Cardiac septum (tissue), 1 donor: Measurements from ENCODE around the gene TKT. TPM values are rescaled to one million over a fixed set of nuclear protein-coding genes. Genes with fewer than 3 reads are reported as not detected.

Experiments used
- DNase-seq: peaks from one replicate; pipeline ENCODE4 v3.0.0-alpha.2; 2020; ENCODE audit warnings: low spot score
- intact Hi-C: fragments of 100-400 bp; cut with DNase I; formaldehyde crosslinking; loops from one replicate; pipeline ENCODE4 v1.14.0; 2022
- total RNA-seq: library from RNA; stranded (reverse); fragmentation: NEBNext Ultra II Directional; extraction: Animal tissue kit (Norgen Biotek cat#: 25700); gene quantifications from one replicate; pipeline ENCODE4 v1.2.1, GENCODE V29; 2021
- donor health status: DM: no; HTN: no; CAD: no.

The TKT gene
- total RNA-seq, 1 donor from 2014 or later, result 34.6 TPM

DNA sequence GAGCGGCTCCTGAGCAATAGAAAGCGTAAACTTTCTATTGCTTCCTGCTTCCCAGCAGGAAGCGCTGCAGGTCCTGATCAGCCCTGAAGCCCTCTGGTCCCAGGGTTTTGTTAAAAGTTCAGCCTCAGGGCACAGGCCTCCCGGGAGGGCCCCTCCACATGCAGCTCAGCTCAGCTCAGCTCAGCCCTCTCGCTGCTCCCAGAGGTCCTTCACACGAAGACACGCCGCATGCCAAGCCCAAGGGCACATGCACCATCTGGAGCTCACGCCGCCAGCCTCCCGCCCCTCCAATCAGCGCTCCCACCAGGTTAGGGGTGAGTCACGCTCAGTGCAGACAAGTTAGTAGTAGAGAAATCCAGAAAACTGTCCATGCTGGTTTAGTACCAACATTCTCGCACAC is 12.7 kb downstream of the TKT start:
- intact Hi-C loops, result no loop called here
- no peak for DNase-seq

DNA sequence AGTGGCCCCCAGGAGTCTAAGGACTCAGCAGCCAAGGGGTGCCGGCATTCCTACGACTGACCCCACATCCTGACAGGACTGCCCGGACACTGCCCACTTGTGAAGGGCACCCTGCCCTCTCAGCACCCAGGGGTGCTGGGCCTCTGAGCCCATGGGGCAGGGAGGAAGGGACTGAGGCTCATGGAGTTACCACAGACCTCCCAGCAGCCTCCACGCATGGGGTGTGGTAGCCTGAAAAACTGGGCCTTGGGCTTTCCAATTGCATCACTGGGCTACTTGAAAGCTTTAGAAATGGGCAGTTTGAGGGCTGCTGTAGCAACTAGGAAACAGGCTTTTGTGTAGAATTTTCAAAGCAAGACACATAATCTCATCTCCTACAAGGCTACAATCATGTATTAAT is 13.2 kb downstream of the TKT start:
- intact Hi-C loops, result no loop called here
- DNase-seq, result no peak

DNA sequence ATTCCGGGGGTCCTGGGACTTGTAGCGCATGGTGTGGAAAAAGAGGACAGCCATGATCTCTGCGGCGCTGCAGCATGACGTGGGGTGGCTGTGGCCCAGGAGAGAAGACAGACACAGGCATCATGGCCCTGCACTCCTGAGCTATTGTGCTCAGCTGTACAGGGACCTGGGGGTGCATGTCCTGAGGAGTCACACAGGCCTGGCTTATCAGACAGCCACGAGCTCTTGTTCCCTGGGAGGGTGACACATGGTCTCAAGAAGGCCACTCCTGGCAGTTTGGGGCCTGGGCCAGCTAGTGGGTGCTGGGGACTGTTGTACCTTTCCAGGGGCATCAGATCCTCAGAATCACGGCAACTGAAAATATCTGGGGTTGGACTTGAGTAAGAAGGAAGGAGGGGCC is 13.7 kb downstream of the TKT start:
- no peak for DNase-seq
- intact Hi-C loops, result no loop called here

DNA sequence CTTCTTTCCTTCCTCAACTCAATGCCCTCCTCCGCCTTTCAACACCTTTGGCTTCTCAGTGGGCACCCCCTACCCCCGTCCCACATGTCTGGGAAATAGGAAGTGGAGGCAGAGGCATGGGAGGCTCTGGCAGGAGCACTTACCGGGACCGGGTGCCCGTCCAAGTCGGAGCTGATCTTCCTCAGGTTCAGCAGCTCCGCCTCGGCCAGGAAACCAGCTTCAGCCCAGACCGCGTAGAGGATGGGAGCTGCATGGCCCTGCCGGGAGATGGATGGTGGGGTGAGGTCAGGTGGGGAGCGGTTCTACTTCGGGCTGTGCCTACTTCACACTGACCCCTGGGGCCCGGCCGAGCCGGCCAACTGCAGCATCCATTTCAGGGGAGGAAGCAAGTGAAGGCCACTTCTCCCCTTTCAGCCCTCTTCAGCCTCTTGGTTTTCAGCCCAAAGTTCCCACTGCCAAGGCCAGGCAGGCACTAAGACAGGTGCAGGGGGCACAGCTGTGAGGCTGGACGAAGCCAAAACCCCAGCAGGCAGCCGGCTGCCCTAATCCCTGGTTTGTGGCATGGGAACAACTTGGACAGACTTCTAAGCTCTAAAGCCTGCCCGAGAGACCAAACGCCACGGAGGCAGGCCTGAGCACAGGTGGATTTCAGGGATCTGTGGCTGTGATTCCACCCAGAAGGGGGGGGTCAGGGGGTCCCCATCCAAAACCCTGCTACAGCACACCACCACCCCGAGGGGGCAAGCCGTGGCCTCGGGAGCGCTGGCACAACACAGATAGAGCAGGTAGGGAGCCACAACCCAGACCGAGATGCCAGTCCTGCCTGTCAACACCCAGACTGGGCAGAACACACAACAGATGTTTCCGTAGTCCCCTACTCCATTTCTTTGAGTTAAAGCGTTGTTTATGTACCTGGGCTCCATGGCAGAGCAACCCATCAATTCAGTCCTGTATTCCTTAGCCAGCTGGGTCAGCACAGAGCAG is 14.5 kb downstream of the TKT start:
- DNase-seq, result no peak
- intact Hi-C loops, result no loop called here

DNA sequence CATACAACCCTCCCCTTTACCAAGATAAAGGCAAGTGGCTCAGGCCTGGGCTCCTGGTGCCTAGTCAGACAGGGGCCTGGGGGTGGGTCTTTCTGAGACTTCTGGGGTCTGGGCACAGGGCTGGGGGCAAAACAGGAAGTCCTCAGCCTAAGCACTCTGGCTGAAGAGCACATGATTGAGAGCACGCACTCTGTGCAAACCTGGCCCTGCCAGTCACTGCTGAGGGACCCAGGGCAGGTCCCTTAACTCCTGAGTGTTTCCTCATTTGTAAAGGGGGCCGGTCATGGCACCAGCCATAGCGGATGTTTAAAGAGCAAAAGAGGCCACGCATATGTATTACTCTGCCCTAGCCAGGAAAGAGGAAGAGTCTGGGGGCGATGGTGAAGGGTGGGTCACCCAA is 16.0 kb downstream of the TKT start:
- intact Hi-C loops, result no loop called here
- DNase-seq, result no peak

DNA sequence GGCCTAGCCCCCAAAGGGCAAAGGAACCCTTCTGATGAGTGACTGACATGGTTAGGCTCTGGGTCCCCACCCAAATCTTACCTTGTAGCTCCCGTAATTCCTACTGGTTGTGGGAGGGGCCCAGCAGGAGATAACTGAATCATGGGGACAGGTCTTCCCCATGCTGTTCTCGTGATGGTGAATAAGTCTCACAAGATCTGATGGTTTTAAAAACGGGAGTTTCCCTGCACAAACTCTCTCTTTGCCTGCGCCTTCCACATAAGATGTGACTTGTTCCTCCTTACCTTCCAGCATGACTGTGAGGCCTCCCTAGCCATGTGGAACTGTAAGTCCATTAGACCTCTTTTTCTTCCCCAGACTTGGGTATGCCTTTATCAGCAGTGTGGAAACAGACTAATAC is 16.9 kb downstream of the TKT start:
- intact Hi-C loops, result no loop called here
- no peak for DNase-seq

DNA sequence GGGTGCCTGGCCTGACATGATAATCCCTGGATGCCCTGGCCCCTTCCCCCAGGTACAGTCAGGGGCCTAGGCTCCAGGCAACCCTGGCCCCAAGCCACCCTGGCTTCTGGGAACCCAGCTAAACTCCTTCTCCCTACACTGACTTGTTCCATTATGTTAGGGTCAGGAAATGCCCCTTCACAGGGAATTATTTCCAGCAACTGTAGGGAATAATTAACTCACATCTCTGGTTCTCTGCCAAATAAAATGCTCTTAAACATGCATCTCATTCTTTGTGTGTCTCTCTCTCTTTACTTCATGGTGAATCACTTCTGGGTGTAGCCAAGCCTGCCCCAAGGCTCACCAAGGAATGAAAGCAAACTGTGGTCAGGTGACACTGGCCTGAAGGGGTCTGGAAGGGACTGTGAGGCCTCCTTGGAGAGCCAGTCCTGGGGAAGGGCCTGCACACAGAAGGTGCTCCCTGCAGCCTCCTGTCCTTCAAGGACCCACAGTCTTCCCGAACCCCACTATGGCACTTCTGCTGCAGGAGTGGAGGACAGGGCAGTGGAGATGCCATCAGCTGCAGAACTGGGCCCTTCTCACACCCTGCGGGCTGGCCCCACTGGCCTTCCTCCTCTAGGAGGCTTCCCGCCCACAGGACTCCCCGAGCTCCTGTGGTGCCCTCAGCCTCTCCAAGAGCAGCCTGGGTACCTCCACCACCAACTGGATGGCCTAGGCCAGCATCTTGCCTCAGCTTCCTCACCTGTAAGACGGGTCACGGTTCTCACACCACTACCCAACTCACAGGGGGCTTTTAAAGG is 17.6 kb downstream of the TKT start:
- intact Hi-C loops, result no loop called here
- DNase-seq, result no peak

DNA sequence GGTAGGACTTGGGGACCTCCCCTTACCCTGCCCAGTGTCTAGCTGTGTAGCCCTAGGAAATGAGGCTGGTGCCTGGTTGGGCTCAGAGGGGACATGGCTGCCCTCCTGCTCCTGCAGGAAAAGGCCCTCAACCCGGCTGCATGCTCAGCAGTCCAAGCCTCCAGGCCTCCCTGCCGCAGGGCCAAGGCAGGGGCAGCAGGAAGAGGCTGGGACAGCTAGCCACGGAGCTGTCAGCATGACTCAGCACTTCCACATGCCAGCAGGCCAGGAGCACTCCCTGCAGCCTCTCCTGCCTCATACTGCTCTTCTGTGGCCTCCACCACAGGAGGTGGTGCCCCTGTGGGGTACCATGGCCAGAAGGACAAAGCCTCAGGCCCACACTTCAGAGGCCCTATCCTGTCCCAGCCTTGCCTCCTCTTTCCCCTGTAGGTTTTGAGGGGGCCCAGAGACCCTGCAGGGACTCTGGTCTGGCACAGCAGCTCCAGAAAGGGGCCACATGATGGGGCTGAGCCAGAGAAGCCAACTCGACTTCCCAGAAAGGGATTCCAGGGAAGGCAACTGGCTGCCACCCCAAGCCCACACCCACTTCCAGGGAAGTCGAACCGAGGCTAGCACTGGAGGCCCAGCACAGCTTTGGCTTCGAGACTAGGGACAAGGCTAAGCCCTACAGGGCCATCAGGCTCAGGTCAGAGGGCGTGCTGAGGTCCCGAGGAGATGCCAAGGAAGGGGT is 19.5 kb downstream of the TKT start:
- peak; percentile 92 for DNase-seq
- intact Hi-C loops, result no loop called here

DNA sequence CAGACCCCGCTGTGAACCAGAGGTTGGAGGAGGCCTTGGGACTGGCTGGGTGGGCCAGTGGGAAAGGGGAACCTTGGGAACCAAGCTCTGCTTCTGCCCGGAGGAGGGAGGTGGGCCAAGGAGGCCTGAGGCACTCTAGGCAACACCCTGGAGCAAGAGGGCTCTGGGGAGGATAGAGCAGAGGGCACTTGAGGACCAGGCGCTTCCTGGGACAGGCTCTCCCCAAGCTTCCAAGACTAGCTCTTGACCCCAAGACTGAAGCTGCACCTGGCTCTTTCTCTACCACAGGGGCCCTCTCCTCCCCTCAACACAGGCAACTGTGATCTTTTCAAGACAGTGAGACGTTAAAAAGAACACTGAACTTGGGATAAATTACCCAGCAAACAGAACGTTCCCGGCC is 20.3 kb downstream of the TKT start:
- intact Hi-C loops, result no loop called here

DNA sequence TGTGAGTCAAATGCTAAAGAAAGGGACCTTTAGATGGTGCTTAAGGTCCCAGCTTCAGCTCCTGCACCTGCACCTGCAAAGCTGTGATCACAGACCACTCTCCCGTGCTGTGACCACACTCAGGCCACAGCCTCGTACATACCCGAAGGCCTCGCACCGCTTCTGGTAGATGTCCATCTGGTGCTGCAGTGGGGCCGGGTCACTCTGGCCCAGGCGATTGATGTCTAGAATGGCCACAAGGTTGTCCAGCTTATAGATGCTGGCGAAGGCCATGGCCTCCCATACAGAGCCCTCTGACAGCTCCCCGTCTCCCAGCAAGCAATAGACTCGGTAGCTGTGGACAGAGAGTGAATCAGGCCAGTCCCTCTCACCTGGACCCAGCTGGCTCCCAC is 21.0 kb downstream of the TKT start:
- intact Hi-C loops, result no loop called here
- DNase-seq, result no peak

More for the DNA sequence above, 20.3 kb downstream of the TKT start:
- DNase-seq, result no peak

DNA sequence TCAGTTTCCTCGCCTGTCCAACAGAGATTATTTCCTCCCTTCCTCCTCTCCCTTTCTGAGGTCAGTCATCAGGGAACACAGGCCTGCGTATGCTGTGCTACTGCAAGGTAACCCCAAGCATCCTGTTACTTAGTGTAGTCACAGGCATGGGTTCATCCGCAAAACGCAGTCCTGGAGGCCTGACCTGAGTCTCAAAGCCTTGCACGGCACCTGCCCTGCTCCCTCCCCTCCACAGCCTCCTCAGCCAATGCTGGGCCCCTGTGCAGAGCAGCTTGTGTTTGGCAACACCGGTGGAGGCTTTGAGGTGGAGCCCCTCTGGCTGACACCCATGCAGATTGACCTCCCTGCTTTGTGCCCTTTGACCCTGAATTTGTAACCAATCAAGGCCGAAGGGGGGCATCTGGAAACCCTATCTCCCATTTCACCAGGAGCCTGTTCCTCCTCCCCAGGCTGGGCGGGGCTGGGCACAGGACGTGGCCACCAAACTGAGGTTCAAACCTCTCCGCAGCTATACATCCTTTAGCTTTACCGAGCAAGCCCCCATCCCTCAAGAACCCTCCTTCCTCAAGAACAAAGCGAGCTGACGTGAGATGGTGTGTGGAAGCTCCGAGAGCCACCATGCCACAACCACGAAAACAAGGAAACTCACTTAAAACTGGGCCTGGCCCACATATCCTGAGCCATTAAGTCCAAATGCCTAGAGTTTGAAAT is 21.5 kb downstream of the TKT start:
- no peak for DNase-seq
- intact Hi-C loops, result no loop called here

- no peak for DNase-seq
- intact Hi-C loops, result no loop called here
Measured at GRCh38 chr3:53232641-53233377, 23.0 kb downstream of the TKT start.

DNA sequence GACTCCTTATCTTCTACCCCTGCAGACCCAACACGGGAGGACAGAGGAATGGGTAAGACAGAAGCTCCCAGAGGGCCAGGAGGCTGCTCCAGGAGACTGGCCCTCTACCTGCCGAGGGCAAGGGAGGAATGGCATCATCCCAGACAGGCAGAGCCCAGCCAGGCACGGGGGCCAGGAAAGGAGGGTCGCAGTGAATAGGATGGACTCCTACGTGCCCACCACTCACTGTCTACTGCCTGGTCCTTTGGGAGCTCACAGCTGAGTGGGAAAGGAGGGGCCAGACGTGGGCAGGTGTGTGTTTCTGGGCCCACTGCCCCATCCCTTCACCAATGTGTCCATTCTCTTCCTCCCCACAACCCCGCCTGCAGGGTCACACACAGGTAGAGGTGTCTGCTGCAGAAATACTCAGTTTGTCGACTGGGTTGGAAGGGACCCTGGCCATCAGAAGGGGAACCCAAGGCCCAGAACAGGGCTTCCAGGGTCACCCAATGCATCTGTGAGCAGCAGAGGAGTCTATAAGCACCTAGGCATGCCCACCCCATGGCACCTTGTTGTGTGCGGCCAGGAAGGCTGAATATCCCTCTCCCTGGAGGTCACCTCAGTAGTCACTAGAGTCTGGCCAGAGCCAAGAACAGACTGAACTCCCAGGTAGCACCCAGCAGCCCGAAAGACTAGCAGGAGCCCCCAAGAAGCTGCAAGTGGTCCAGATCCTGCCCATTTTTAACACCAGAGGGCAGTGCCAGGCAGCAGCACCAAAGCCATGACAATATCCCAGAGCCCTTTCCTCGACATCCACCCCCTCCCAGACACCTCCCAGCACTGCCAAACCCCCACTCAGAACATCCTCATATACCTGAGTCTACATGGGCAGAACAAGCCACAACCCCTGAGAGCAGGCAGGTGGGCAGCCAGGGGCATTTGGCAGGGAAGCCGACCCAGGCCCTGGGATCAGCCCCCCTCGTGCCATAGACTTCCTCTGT is 24.0 kb downstream of the TKT start:
- intact Hi-C loops, result no loop called here
- DNase-seq, result no peak

GRCh38 chr3:53230789-53231188 is 25.0 kb downstream of the TKT start:
- peak; percentile 29 for DNase-seq
- intact Hi-C loops, result no loop called here

DNA sequence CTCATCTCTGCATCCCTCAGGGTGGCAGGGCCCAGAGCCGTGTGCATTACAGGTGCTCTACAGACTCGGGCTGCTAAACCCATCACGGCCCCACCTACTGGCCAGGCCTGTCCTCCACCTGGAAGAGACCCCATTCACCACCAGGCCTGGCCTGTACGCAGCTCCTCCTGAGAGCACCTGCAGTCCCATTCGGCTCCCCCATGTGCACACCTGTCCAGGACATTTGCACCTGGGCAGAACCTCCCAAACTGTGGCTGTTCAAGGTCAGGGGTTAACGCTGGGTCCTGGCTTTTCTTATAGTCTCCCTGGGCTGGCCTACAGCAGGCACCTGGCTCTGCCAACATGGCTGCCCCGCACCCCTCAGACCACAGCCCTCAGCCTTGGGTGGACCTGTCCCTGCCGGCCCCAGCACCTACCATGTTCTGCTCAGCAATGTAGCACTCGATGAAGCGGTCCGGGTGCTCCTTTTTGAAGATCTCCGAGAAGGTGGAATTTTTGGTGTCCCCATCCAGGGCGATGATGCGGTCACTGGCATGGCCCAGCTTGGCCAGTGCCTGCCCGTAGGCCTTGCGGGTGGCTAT is 25.7 kb downstream of the TKT start:
- DNase-seq, result peak; percentile 70
- intact Hi-C loops, result no loop called here

GRCh38 chr3:53229606-53230005 is 26.2 kb downstream of the TKT start:
- intact Hi-C loops, result no loop called here
- DNase-seq, result peak; percentile 50

GRCh38 chr3:53229171-53229570 is 26.7 kb downstream of the TKT start:
- peak; percentile 73 for DNase-seq
- intact Hi-C loops, result no loop called here
